ENCODE data around the gene TEKT5. TPM values are rescaled to one million over a fixed set of nuclear protein-coding genes. Genes with fewer than 3 reads are reported as not detected.

Gene TEKT5
- total RNA-seq, 2 donors from 2014 or later, result not detected

DNA sequence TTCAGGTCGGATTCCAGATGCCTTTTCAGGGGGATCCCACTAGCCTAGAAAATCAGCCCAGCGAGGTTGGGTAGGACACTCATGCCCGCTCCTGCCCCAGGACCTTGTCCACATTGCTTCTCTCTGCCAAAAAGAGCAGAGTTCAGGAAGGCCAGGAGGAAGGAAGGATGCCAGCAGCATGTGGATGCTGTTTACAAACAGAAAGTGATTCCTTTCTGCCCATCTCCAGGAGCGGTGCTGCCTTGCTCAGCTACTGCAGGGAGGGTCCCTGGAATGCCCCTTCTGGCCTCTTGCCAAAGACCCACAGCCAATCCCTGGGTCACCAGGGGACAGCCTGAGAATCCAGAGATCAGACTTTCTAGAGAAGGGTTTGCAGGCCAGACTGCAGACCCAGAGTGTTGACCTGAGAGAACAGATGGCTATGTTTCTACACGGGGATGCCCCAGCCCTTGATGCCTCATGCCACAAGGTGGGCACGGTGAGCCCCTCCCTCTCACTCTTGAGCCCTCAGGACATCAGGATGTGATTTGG, 82.0 kb downstream of the TEKT5 start:
- no peak for DNase-seq (ENCODE audit: low spot score)
- H3K36me3 ChIP-seq, result no peaks in the 10 kb centered on the region
- H3K4me3 ChIP-seq, result no peak overlapping the region
- no peaks in the 10 kb centered on the region for H3K27me3 ChIP-seq
- TF ChIP-seq, protein P1, sequence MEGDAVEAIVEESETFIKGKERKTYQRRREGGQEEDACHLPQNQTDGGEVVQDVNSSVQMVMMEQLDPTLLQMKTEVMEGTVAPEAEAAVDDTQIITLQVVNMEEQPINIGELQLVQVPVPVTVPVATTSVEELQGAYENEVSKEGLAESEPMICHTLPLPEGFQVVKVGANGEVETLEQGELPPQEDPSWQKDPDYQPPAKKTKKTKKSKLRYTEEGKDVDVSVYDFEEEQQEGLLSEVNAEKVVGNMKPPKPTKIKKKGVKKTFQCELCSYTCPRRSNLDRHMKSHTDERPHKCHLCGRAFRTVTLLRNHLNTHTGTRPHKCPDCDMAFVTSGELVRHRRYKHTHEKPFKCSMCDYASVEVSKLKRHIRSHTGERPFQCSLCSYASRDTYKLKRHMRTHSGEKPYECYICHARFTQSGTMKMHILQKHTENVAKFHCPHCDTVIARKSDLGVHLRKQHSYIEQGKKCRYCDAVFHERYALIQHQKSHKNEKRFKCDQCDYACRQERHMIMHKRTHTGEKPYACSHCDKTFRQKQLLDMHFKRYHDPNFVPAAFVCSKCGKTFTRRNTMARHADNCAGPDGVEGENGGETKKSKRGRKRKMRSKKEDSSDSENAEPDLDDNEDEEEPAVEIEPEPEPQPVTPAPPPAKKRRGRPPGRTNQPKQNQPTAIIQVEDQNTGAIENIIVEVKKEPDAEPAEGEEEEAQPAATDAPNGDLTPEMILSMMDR (IDR thresholded peaks at IDR 0.05), result no peak
- H3K27ac ChIP-seq, result no peak overlapping the region
- H3K9me3 ChIP-seq, result no peaks in the 10 kb centered on the region
- H3K4me1 ChIP-seq, result peaks cover 0 to 28% of the 10 kb centered on the region in 2 donors

DNA sequence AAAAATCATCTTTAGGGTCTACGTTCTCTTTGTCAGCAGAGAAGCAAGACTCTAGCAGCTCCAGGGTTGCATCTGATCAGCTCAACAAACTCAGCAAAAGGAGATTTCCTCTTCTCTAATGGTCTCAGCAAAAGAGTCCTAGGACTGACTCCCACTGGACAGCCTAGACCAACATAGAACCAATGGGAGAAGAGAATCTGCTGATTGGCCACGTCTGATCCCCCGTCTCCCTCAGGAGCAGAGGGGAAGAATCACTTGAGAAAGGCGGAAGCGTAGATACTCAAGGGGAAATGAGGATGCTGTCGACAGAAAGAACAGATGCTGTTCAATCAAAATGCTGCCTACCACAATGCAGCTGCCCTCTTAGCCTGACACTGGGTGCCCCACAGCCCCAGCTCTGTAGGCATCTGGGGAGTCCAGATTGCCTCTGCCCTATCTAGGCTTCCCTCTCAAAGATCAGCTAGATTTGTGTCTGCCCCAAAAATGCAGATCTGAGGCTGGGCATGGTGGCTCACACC, 82.8 kb downstream of the TEKT5 start:
- TF ChIP-seq, protein P1 (IDR thresholded peaks at IDR 0.05), result no peak
- Histone ChIP-seq H3K4me1 (peaks cover 0 to 20% of the 10 kb centered on the region in 2 donors), H3K36me3 (no peaks in the 10 kb centered on the region)

DNA sequence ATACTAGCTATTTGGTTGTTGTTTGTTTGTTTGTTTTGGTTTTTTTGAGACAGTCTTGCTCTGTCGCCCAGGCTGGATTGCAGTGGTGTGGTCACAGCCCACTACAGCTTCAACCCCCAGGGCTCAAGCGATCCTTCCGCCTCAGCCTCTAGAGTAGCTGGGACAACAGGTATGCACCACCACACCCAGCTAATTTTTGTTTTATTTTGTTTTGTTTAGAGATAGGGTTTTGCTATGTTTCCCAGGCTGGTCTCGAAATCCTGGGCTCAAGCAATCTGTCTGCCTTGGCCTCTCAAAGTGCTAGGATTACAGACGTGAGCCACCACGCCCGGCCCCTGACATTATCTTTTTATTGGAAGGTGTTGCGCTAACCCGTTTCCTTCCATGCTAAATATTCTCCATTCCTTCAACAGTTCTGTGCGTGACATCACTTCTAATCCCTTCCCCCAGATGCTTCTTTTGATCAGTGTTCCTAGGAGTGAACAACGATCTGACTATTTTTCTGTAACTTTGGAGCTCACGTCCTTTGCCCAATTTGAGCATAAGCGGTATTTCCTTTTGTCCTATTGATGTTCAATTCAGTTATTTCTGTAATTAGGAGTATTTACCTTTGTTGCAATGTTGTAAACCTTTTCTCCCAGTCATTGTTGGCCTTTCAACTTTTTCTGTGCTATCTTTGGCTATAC, 84.1 kb downstream of the TEKT5 start:
- TF ChIP-seq, protein P1 (IDR thresholded peaks at IDR 0.05), result no peak
- Histone ChIP-seq H3K4me3 (no peak overlapping the region), H3K27me3 (no peaks in the 10 kb centered on the region), H3K27ac (no peak overlapping the region), H3K4me1 (peaks cover 0 to 13% of the 10 kb centered on the region in 2 donors), H3K9me3 (no peaks in the 10 kb centered on the region), H3K36me3 (no peaks in the 10 kb centered on the region)
- no peak for DNase-seq (ENCODE audit: low spot score)

More for the DNA sequence above, 82.8 kb downstream of the TEKT5 start:
- Histone ChIP-seq H3K27ac (no peak overlapping the region), H3K4me3 (no peak overlapping the region), H3K9me3 (no peaks in the 10 kb centered on the region), H3K27me3 (no peaks in the 10 kb centered on the region)
- no peak for DNase-seq (ENCODE audit: low spot score)

DNA sequence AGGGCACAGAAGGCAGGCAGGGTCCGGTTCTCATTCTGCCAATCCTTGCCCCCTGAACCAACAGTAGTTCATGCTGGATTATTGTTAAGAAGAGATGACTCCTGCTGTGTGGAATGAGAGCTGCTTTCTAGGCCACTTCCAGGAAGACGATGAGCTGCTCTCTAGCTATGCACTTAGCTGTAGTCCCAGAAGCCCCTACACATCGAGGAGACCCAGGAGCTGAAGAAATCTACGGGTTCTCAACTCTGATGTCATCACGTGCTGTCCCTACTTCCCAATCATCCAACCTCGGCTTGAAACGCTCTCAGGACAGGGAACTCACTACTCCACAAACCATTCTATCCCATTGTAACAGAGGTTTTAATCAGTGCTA, 85.3 kb downstream of the TEKT5 start:
- no peaks in the 10 kb centered on the region for H3K36me3 ChIP-seq
- no peaks in the 10 kb centered on the region for H3K27me3 ChIP-seq
- peaks cover 0 to 13% of the 10 kb centered on the region in 2 donors for H3K4me1 ChIP-seq
- H3K9me3 ChIP-seq, result no peaks in the 10 kb centered on the region
- no peak overlapping the region for H3K4me3 ChIP-seq
- no peak for DNase-seq (ENCODE audit: low spot score)
- peak overlapping the region in 1 of 2 donors; percentile 19 for H3K27ac ChIP-seq
- TF ChIP-seq, protein P1 (IDR thresholded peaks at IDR 0.05), result no peak

DNA sequence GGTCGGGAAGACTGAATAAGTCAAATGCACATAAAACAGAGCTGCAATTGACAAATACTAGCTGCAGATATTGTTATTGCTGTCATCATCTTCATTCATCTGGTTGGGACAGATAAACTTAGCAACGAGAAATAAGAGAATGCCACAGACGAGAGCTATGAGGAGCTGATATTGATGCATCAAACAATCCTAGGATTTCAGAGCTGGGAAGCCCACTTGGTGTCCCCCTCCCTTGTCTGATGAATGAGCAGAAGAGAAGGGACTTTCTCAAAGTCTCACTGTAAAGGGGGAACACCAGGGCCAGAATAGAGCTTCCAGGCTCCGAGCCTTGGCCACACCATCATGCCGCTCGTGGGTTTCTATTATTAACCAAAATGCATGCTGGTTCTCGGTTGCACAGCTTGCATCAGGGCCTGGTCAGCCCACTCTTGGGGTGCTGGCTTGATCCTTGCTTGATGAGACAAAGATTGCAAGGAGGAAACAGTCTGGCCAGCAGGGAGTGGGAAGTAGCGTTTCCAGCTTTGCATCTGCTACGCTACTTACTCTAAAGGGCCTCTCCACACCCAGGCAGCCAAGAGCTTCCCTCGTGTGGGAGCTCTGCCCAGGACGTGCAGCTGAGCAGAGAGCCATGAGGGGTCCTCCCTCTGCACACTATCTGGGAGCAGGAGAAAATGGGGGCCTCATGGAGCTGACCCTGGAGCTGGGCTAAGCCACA, 85.9 kb downstream of the TEKT5 start:
- Histone ChIP-seq H3K9me3 (no peaks in the 10 kb centered on the region), H3K36me3 (no peaks in the 10 kb centered on the region), H3K27me3 (no peaks in the 10 kb centered on the region), H3K4me1 (peaks cover 0 to 13% of the 10 kb centered on the region in 2 donors), H3K27ac (peak overlapping the region in 1 of 2 donors; percentile 19), H3K4me3 (no peak overlapping the region)
- DNase-seq (ENCODE audit: low spot score), result no peak
- TF ChIP-seq, protein P1 (IDR thresholded peaks at IDR 0.05), result no peak
